Endothelial cell (in vitro differentiated cells): ENCODE results near the gene HSP90AB1. TPM values are rescaled to one million over a fixed set of nuclear protein-coding genes. Genes with fewer than 3 reads are reported as not detected.

Experiments
- DNase-seq: peaks from one replicate; pipeline ENCODE4 v3.0.0; 2021; ENCODE audit warnings: low spot score
- H3K27ac Mint-ChIP-seq: one replicate; pipeline ENCODE4 v1.8.0; 2021; ENCODE audit warnings: mixed read lengths, inconsistent platforms; ENCODE audit not compliant: unreplicated experiment
- H3K27me3 Mint-ChIP-seq: one replicate; pipeline ENCODE4 v1.8.0; 2021; ENCODE audit warnings: mild to moderate bottlenecking, moderate library complexity, mixed read lengths, inconsistent platforms; ENCODE audit not compliant: unreplicated experiment
- H3K36me3 Mint-ChIP-seq: one replicate; pipeline ENCODE4 v1.8.0; 2021; ENCODE audit warnings: mild to moderate bottlenecking, low read depth, mixed read lengths, inconsistent platforms; ENCODE audit not compliant: unreplicated experiment
- H3K4me1 Mint-ChIP-seq: one replicate; pipeline ENCODE4 v1.8.0; 2021; ENCODE audit warnings: mild to moderate bottlenecking, mixed read lengths, inconsistent platforms; ENCODE audit not compliant: unreplicated experiment
- H3K4me3 Mint-ChIP-seq: one replicate; pipeline ENCODE4 v1.8.0; 2021; ENCODE audit warnings: mild to moderate bottlenecking, mixed read lengths, inconsistent platforms; ENCODE audit not compliant: unreplicated experiment
- H3K9me3 Mint-ChIP-seq: one replicate; pipeline ENCODE4 v1.8.0; 2021; ENCODE audit warnings: mixed read lengths, inconsistent platforms; ENCODE audit not compliant: unreplicated experiment
- total RNA-seq: library from RNA; stranded (reverse); fragmentation: NEBNext Ultra II Directional; extraction: Animal tissue kit (Norgen Biotek cat#: 25700); gene quantifications from one replicate; pipeline ENCODE4 v1.2.1, GENCODE V29; 2021; ENCODE audit not compliant: unreplicated experiment
- TF ChIP-seq, protein P1 (sequence below): fragments of 200-600 bp; sonication (generic); IDR thresholded peaks from one replicate; pipeline ENCODE4 v1.5.0; 2021; ENCODE audit warnings: antibody characterized with exemption; ENCODE audit not compliant: unreplicated experiment

Gene HSP90AB1
- total RNA-seq, 1 donor from 2014 or later, result 962 TPM

DNA sequence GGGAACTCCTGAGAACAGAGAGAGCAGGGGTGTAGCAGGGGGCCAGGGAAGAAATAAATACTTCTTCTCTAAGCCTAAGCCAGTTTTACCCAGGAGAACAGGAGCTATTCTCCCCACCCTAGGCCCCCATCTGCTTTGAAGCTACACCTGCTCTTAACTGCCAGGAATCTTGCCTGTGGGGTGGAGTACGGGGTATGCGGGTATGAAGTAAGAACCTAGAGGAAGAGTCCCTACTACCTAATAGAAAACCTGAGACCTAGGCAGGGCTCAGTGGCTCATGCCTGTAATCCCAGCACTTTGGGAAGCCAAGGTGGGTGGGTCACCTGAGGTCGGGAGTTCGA lies 22.0 kb upstream of the HSP90AB1 start:
- no peak overlapping the region for H3K27ac Mint-ChIP-seq
- H3K27me3 Mint-ChIP-seq, result peaks cover 2% of the 10 kb centered on the region
- TF ChIP-seq, protein P1, sequence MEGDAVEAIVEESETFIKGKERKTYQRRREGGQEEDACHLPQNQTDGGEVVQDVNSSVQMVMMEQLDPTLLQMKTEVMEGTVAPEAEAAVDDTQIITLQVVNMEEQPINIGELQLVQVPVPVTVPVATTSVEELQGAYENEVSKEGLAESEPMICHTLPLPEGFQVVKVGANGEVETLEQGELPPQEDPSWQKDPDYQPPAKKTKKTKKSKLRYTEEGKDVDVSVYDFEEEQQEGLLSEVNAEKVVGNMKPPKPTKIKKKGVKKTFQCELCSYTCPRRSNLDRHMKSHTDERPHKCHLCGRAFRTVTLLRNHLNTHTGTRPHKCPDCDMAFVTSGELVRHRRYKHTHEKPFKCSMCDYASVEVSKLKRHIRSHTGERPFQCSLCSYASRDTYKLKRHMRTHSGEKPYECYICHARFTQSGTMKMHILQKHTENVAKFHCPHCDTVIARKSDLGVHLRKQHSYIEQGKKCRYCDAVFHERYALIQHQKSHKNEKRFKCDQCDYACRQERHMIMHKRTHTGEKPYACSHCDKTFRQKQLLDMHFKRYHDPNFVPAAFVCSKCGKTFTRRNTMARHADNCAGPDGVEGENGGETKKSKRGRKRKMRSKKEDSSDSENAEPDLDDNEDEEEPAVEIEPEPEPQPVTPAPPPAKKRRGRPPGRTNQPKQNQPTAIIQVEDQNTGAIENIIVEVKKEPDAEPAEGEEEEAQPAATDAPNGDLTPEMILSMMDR, result no peak
- H3K9me3 Mint-ChIP-seq, result no peaks in the 10 kb centered on the region
- H3K36me3 Mint-ChIP-seq, result peaks cover 17% of the 10 kb centered on the region
- peaks cover 46% of the 10 kb centered on the region for H3K4me1 Mint-ChIP-seq
- H3K4me3 Mint-ChIP-seq, result peak overlapping the region; percentile 89
- no peak for DNase-seq

DNA sequence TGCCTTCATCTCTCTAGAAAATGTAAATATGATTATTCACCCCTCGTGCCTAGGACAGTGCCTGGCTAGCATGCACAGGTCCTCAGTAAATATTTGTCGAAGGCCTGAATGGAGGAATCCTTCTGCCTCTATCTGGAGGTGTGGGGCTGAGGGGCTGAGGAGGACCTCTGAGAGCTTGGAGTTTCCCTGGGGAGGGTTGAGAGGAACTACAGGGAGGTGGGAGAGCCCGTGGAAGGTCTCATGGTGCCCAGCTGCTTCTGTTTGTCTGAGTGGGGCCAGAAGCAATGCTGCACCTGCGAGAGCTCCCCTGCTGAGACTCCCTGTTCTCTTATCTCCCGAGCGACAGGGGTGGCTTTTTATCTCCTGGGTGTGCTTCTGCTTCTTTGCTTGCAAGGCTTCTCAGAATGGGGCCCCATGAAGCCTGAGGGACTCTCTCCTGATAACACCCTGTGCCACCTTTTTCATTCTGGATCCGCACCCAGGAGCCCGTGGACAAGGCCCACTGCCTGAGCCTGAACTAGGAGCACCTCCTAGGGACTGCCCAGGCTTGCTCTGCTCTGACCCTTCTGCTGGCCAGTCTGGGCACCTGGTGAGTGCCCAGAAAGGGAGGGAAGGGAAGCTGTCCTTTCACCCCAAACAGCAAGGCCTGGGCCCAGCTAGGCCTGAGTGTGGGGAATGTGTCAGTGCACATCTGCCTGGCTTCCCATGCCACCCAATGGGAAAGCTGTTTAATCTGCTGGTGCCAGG lies 21.1 kb upstream of the HSP90AB1 start:
- Mint-ChIP-seq H3K9me3 (no peaks in the 10 kb centered on the region), H3K4me1 (peaks cover 44% of the 10 kb centered on the region), H3K27me3 (peaks cover 2% of the 10 kb centered on the region), H3K27ac (peak overlapping the region; percentile 45), H3K36me3 (peaks cover 23% of the 10 kb centered on the region), H3K4me3 (no peak overlapping the region)
- DNase-seq, result no peak
- TF ChIP-seq, protein P1, result no peak

DNA sequence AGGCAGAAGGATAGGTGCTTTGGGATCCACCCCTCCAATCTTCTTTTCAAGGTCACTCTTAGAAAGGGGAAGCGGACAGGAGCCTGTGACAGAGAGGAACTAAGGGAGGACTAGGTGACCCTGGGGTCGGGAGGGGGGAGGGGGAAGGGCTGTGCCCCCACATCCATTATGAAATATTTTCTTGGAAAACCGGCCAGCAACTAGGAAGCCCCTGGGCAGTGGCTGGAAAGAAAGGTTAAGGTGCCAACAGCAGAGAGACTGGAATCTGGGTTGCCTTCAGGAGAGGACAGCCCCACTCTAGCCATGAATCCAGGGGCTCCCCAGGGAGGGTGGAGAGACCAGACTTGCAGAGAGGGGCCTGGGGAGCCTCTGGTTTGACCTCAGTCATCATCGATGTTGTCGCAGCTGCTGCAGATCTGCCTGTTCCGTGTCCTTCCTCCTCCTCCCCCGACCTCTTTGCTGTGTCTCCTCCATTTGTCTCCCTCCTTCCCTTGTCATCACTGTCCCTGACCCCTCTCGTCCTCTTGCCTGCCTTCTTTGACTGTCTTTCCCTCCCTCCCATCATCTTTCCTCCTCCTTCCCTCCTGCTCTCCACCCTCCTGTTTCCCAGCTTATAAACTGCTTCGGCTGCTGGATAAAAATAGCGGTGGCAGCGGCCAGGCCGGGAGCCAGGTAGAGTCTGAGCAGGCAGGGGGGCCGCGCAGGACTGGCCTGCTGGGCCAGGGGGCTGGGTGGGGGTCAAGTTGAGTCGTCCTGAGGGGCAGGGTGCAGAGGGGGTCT lies 20.3 kb upstream of the HSP90AB1 start:
- H3K4me1 Mint-ChIP-seq, result peaks cover 40% of the 10 kb centered on the region
- H3K36me3 Mint-ChIP-seq, result peaks cover 31% of the 10 kb centered on the region
- no peak for DNase-seq
- no peak overlapping the region for H3K27ac Mint-ChIP-seq
- no peak overlapping the region for H3K4me3 Mint-ChIP-seq
- no peaks in the 10 kb centered on the region for H3K9me3 Mint-ChIP-seq
- TF ChIP-seq, protein P1, result no peak
- peaks cover 3% of the 10 kb centered on the region for H3K27me3 Mint-ChIP-seq

DNA sequence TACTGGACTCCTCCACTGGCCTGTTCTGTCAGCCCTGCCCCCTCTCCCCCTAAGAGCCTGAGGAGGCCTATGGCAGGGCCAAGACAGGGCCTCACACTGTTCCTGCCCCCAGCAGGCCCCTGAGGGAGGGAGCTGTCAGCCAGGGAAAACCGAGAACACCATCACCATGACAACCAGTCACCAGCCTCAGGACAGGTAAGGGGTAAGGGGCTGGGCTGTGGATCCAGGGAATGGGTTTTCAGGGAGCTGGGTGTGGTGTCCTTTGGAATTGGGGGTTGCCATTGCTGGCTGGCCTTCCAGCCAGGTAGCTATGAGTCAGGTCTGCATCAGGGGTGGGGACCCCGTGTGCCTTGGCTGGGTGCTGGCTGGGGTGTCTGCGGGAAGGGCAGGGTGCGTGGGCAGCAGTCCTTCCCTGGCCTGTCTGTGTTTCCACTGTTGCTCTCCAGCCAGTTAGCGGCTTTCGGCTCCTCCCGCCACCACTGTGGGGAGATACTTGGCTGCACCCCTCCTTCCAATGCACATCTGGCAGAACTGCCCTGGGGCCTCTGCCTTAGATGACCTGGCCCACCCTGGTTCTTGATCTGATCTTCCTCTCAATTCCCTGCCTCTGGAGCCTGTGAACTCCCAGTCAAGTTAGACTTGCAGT lies 19.6 kb upstream of the HSP90AB1 start:
- no peak overlapping the region for H3K27ac Mint-ChIP-seq
- TF ChIP-seq, protein P1, result no peak
- DNase-seq, result no peak
- H3K4me3 Mint-ChIP-seq, result no peak overlapping the region
- H3K36me3 Mint-ChIP-seq, result peaks cover 36% of the 10 kb centered on the region
- H3K9me3 Mint-ChIP-seq, result no peaks in the 10 kb centered on the region
- H3K27me3 Mint-ChIP-seq, result peaks cover 3% of the 10 kb centered on the region
- H3K4me1 Mint-ChIP-seq, result peaks cover 37% of the 10 kb centered on the region
